Measurements from ENCODE around the gene CENPT.

CENPT gene

DNA sequence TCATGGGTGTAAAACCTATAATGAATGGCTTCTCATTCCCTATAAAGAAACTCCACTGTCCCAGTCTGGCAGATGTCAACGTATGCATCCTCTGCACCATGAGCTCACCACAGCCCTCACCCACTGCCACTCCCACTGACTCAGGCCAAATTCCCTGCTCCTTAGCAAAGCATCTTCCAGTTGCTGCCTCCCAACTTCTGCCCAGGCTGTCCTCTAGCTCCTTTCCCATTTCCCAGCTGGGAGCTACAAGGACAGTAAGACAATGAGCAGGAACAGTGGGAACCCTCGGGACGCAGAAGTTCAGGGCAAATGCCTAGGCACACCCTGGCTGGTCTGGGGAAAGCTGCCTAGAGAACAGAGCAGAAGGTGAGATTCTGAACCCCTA is 14.5 kb downstream of the CENPT start:
- Histone ChIP-seq H3K79me2 (ENCODE audit: insufficient read depth, low read length) (peaks cover 23% of the 10 kb centered on the region), H3K4me1 (ENCODE audit: insufficient read depth, low read length) (peaks cover 24% of the 10 kb centered on the region), H3K27ac (ENCODE audit: low read length) (peak overlapping the region; percentile 73), H3K4me2 (ENCODE audit: insufficient read depth, low read length) (peak overlapping the region; percentile 87), H3K27me3 (ENCODE audit: insufficient read depth, low read length, poor library complexity) (no peaks in the 10 kb centered on the region), H3K9ac (ENCODE audit: low read depth, low read length) (peak overlapping the region; percentile 72), H4K20me1 (ENCODE audit: insufficient read depth, low read length) (no peaks in the 10 kb centered on the region; the same call in 1 of the 2 replicates), H2AFZ (ENCODE audit: low read depth, low read length) (peak overlapping the region; percentile 85), H3K36me3 (ENCODE audit: insufficient read depth, low read length) (peaks cover 41% of the 10 kb centered on the region), H3K9me3 (ENCODE audit: insufficient read depth, low read length, severe bottlenecking) (no peaks in the 10 kb centered on the region), H3K4me3 (ENCODE audit: low read depth in 1 of 2, low read length in 2 of 2) (peak overlapping the region; percentile 51 to 76; a peak in 3 of 4 replicates)
- TF ChIP-seq, protein P1, sequence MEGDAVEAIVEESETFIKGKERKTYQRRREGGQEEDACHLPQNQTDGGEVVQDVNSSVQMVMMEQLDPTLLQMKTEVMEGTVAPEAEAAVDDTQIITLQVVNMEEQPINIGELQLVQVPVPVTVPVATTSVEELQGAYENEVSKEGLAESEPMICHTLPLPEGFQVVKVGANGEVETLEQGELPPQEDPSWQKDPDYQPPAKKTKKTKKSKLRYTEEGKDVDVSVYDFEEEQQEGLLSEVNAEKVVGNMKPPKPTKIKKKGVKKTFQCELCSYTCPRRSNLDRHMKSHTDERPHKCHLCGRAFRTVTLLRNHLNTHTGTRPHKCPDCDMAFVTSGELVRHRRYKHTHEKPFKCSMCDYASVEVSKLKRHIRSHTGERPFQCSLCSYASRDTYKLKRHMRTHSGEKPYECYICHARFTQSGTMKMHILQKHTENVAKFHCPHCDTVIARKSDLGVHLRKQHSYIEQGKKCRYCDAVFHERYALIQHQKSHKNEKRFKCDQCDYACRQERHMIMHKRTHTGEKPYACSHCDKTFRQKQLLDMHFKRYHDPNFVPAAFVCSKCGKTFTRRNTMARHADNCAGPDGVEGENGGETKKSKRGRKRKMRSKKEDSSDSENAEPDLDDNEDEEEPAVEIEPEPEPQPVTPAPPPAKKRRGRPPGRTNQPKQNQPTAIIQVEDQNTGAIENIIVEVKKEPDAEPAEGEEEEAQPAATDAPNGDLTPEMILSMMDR (IDR thresholded peaks at IDR 0.05; ENCODE audit: borderline replicate concordance, extremely low read depth, low read length, poor library complexity, severe bottlenecking) = no peak
- no peak for TF ChIP-seq EZH2 (IDR thresholded peaks at IDR 0.05; ENCODE audit: borderline replicate concordance, low read depth, low read length, severe bottlenecking)
- no peak for DNase-seq
- ATAC-seq (ENCODE audit: insufficient read depth, low read depth) = no peak

DNA sequence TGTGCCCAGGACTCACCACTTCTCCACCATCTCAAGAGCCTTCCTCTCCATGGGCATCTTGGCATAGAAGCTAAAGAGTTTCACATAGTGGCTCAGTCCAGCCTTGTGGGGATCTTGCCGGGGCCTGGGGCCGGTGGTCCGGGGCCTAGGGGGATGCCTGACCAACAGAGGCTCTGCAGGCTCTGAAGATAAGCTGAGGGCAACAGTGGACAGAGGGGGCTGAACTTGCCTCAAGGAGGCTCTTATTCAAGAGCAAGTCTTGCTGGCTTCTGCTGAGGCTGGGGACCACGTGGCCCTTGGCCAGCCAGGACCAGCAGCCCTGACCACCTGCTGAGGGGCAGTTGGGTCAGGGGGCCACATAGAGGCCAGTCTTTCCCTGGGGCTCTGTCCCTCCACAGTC is 18.8 kb downstream of the CENPT start:
- no peak overlapping the region for H3K4me3 ChIP-seq (ENCODE audit: low read depth in 1 of 2, low read length in 2 of 2)
- H3K4me2 ChIP-seq (ENCODE audit: insufficient read depth, low read length) = no peak overlapping the region
- H2AFZ ChIP-seq (ENCODE audit: low read depth, low read length) = no peak overlapping the region
- no peak overlapping the region for H3K9ac ChIP-seq (ENCODE audit: low read depth, low read length)
- H3K27me3 ChIP-seq (ENCODE audit: insufficient read depth, low read length, poor library complexity) = no peaks in the 10 kb centered on the region
- ATAC-seq (ENCODE audit: insufficient read depth, low read depth) (no peak), DNase-seq (no peak)
- peaks cover 23% of the 10 kb centered on the region for H3K79me2 ChIP-seq (ENCODE audit: insufficient read depth, low read length)
- H3K27ac ChIP-seq (ENCODE audit: low read length) = no peak overlapping the region
- H3K4me1 ChIP-seq (ENCODE audit: insufficient read depth, low read length) = peaks cover 17% of the 10 kb centered on the region
- H3K36me3 ChIP-seq (ENCODE audit: insufficient read depth, low read length) = peaks cover 54% of the 10 kb centered on the region
- no peaks in the 10 kb centered on the region for H3K9me3 ChIP-seq (ENCODE audit: insufficient read depth, low read length, severe bottlenecking)
- H4K20me1 ChIP-seq (ENCODE audit: insufficient read depth, low read length) = no peaks in the 10 kb centered on the region; the same call in 1 of the 2 replicates
- TF ChIP-seq, protein P1 (IDR thresholded peaks at IDR 0.05; ENCODE audit: borderline replicate concordance, extremely low read depth, low read length, poor library complexity, severe bottlenecking) = no peak
- TF ChIP-seq EZH2 (IDR thresholded peaks at IDR 0.05; ENCODE audit: borderline replicate concordance, low read depth, low read length, severe bottlenecking) = no peak

DNA sequence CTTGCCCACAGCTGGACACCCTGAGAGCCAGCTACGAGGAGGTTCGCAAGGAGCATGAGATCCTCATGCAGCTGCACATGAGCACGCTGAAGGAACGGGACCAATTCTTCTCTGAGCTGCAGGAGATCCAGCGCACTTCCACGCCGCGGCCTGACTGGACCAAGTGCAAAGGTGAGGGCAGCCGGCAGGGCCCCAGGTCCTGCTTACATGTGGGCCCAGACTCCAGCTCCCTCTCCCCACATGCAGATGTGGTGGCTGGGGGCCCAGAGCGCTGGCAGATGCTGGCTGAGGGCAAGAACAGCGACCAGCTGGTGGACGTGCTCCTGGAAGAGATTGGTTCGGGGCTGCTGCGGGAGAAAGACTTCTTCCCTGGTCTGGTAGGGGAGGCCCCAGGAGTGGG is 21.6 kb downstream of the CENPT start:
- TF ChIP-seq EZH2 (IDR thresholded peaks at IDR 0.05; ENCODE audit: borderline replicate concordance, low read depth, low read length, severe bottlenecking) = no peak
- TF ChIP-seq, protein P1 (IDR thresholded peaks at IDR 0.05; ENCODE audit: borderline replicate concordance, extremely low read depth, low read length, poor library complexity, severe bottlenecking) = no peak
- no peaks in the 10 kb centered on the region for H4K20me1 ChIP-seq (ENCODE audit: insufficient read depth, low read length)
- no peak overlapping the region for H3K27ac ChIP-seq (ENCODE audit: low read length)
- DNase-seq (no peak), ATAC-seq (ENCODE audit: insufficient read depth, low read depth) (no peak)
- no peak overlapping the region for H2AFZ ChIP-seq (ENCODE audit: low read depth, low read length)
- no peak overlapping the region for H3K4me2 ChIP-seq (ENCODE audit: insufficient read depth, low read length)
- H3K4me3 ChIP-seq (ENCODE audit: low read depth in 1 of 2, low read length in 2 of 2) = no peak overlapping the region
- H3K79me2 ChIP-seq (ENCODE audit: insufficient read depth, low read length) = no peaks in the 10 kb centered on the region
- no peak overlapping the region for H3K9ac ChIP-seq (ENCODE audit: low read depth, low read length)
- no peaks in the 10 kb centered on the region for H3K9me3 ChIP-seq (ENCODE audit: insufficient read depth, low read length, severe bottlenecking)
- no peaks in the 10 kb centered on the region for H3K27me3 ChIP-seq (ENCODE audit: insufficient read depth, low read length, poor library complexity)
- peaks cover 40% of the 10 kb centered on the region for H3K36me3 ChIP-seq (ENCODE audit: insufficient read depth, low read length)
- H3K4me1 ChIP-seq (ENCODE audit: insufficient read depth, low read length) = no peaks in the 10 kb centered on the region

DNA sequence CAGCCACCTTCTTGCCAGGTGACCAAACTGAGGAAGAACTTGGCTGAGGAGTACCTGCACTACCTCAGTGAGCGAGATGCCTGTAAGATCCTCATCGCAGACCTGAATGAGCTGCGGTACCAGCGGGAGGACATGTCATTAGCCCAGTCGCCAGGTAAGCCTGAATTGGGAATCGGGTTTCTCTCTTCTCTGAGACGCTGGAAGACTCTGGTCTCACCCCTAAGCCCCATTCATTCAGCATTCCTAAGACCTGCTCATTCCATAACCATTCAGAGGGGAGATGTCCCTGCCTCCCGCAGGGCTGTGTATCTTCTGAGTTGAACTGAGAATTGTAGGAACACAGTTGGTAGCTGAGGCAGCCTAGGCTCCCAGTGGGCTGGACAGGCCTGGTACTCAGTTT is 22.4 kb downstream of the CENPT start:
- H3K4me2 ChIP-seq (ENCODE audit: insufficient read depth, low read length) = no peak overlapping the region
- H3K9me3 ChIP-seq (ENCODE audit: insufficient read depth, low read length, severe bottlenecking) = no peaks in the 10 kb centered on the region
- no peak overlapping the region for H3K4me3 ChIP-seq (ENCODE audit: low read depth in 1 of 2, low read length in 2 of 2)
- peaks cover 34% of the 10 kb centered on the region for H3K36me3 ChIP-seq (ENCODE audit: insufficient read depth, low read length)
- ATAC-seq (ENCODE audit: insufficient read depth, low read depth) (no peak), DNase-seq (no peak)
- no peak overlapping the region for H2AFZ ChIP-seq (ENCODE audit: low read depth, low read length)
- H3K4me1 ChIP-seq (ENCODE audit: insufficient read depth, low read length) = no peaks in the 10 kb centered on the region
- TF ChIP-seq EZH2 (IDR thresholded peaks at IDR 0.05; ENCODE audit: borderline replicate concordance, low read depth, low read length, severe bottlenecking) = no peak
- TF ChIP-seq, protein P1 (IDR thresholded peaks at IDR 0.05; ENCODE audit: borderline replicate concordance, extremely low read depth, low read length, poor library complexity, severe bottlenecking) = no peak
- H3K27ac ChIP-seq (ENCODE audit: low read length) = no peak overlapping the region
- no peak overlapping the region for H3K9ac ChIP-seq (ENCODE audit: low read depth, low read length)
- no peaks in the 10 kb centered on the region for H3K27me3 ChIP-seq (ENCODE audit: insufficient read depth, low read length, poor library complexity)
- H3K79me2 ChIP-seq (ENCODE audit: insufficient read depth, low read length) = no peaks in the 10 kb centered on the region
- H4K20me1 ChIP-seq (ENCODE audit: insufficient read depth, low read length) = no peaks in the 10 kb centered on the region
